GM12891 (cell line): ENCODE results near the gene ARHGEF4.

Experiments
- PAX5 ChIP-seq: IDR thresholded peaks from 2 replicates; pipeline ENCODE4 v1.6.1; 2011; ENCODE audit warnings: low read length, moderate library complexity, mild to moderate bottlenecking; ENCODE audit not compliant: insufficient read depth, severe bottlenecking
- POLR2A ChIP-seq: IDR thresholded peaks from 2 replicates; pipeline ENCODE4 v1.6.1; 2011; ENCODE audit warnings: low read depth, low read length, control low read depth
- POLR2AphosphoS5 ChIP-seq: IDR thresholded peaks from 2 replicates; pipeline ENCODE4 v1.6.1; 2011; ENCODE audit warnings: low read depth, low read length, control low read depth
- POU2F2 ChIP-seq: IDR thresholded peaks from 2 replicates; pipeline ENCODE4 v1.6.1; 2011; ENCODE audit warnings: low read depth, mild to moderate bottlenecking, control low read depth, low read length, moderate library complexity
- TAF1 ChIP-seq: IDR thresholded peaks from 2 replicates; pipeline ENCODE4 v1.6.1; 2011; ENCODE audit warnings: low read depth, low read length, control low read depth

DNA sequence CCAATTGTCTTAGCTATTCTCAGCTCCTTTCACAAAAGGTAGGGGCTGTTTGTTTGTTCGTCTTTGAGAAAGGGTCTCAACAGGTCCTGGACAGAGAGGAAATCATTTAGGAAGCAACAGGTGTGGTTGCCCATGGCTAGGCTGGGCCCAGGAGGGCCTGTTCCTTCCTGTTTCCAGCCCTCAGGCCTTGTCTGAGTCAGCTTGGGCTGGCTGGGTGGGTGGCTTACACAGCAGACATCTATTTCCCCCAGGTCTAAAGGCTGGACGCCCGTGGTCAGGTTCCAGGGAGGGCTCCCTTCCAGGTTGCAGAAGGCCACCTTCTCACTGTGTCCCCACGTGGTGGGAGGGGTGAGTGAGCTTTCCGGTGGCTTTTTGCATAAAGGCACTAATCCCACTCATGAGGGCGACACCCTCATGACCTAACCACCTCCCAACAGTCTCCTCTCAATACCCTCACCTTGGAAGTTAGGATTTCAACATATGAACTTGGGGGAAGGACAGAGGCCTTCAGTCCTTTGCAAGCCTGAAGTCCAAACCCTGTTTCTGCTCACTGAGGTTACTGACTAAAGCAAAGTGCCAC lies 45.5 kb downstream of the ARHGEF4 start:
- no peak for TF ChIP-seq TAF1
- no peak for TF ChIP-seq PAX5
- TF ChIP-seq POLR2A = no peak
- no peak for TF ChIP-seq POU2F2
- TF ChIP-seq POLR2AphosphoS5 = no peak
